Keratinocyte (primary cell): ENCODE data around the gene STK16. TPM values are rescaled to one million over a fixed set of nuclear protein-coding genes. Genes with fewer than 3 reads are reported as not detected.

Experiments
- DNase-seq: peaks from one replicate; pipeline ENCODE4 v3.0.0-alpha.2; 2011; ENCODE audit warnings: low read depth, missing footprints, low spot score
- FAIRE-seq: peaks from 2 replicates; lab custom pipeline; 2011; peaks lifted over from hg19 to GRCh38; lab: Jason Lieb, UNC
- H2AFZ ChIP-seq: 2 replicates; pipeline ENCODE4 v1.6.0; 2012; ENCODE audit warnings: low read length, control low read depth, inconsistent platforms; ENCODE audit not compliant: control insufficient read depth
- H3K27ac ChIP-seq: 2 replicates; pipeline ENCODE4 v1.5.1; 2011; ENCODE audit warnings: low read length; ENCODE audit not compliant: control insufficient read depth, insufficient read depth
- H3K27me3 ChIP-seq: 3 replicates; pipeline ENCODE4 v1.6.0; 2011; ENCODE audit warnings: low read length; ENCODE audit not compliant: control insufficient read depth, insufficient read depth; ENCODE audit errors: extremely low read depth
- H3K36me3 ChIP-seq, 2 experiments: 2 replicates in 1 of 2; 3 replicates in 1 of 2; pipeline ENCODE4 v1.5.1; 2011; ENCODE audit warnings: low read length in 2 of 2, mild to moderate bottlenecking in 1 of 2; ENCODE audit not compliant: control insufficient read depth in 2 of 2, insufficient read depth in 2 of 2; ENCODE audit errors: extremely low read depth in 1 of 2
- H3K4me1 ChIP-seq: 3 replicates; pipeline ENCODE4 v1.5.1; 2011; ENCODE audit warnings: low read length; ENCODE audit not compliant: control insufficient read depth, insufficient read depth; ENCODE audit errors: extremely low read depth
- H3K4me2 ChIP-seq: 3 replicates; pipeline ENCODE4 v1.6.0; 2011; ENCODE audit warnings: low read depth, low read length; ENCODE audit not compliant: control insufficient read depth, insufficient read depth; ENCODE audit errors: extremely low read depth
- H3K4me3 ChIP-seq, 3 experiments: fragments of 200-600 bp in 1 of 3; sonication (generic) in 1 of 3; 2 replicates in 2 of 3; 3 replicates in 1 of 3; pipeline ENCODE4 v1.5.1; 2011 to 2016; ENCODE audit warnings: low read length in 3 of 3, mild to moderate bottlenecking in 3 of 3, control low read depth in 2 of 3, inconsistent platforms in 1 of 3, low read depth in 1 of 3, mixed read lengths in 1 of 3, mixed run types in 1 of 3, moderate library complexity in 1 of 3; ENCODE audit not compliant: control insufficient read depth in 2 of 3, insufficient read depth in 2 of 3; ENCODE audit errors: extremely low read depth in 1 of 3
- H3K79me2 ChIP-seq: 2 replicates; pipeline ENCODE4 v1.6.0; 2012; ENCODE audit warnings: low read length; ENCODE audit not compliant: control insufficient read depth, insufficient read depth
- H3K9ac ChIP-seq: 3 replicates; pipeline ENCODE4 v1.6.0; 2011; ENCODE audit warnings: low read length; ENCODE audit not compliant: control insufficient read depth, insufficient read depth; ENCODE audit errors: extremely low read depth
- H3K9me1 ChIP-seq: 3 replicates; pipeline ENCODE4 v1.6.0; 2011; ENCODE audit warnings: low read length; ENCODE audit not compliant: control insufficient read depth, insufficient read depth; ENCODE audit errors: extremely low read depth
- H3K9me3 ChIP-seq: 2 replicates; pipeline ENCODE4 v1.5.1; 2012; ENCODE audit warnings: low read depth, low read length; ENCODE audit not compliant: control insufficient read depth
- H4K20me1 ChIP-seq: 3 replicates; pipeline ENCODE4 v1.6.0; 2011; ENCODE audit warnings: low read length; ENCODE audit not compliant: control insufficient read depth, insufficient read depth; ENCODE audit errors: extremely low read depth
- EZH2 ChIP-seq: IDR thresholded peaks from one replicate; pipeline ENCODE4 v1.6.1; 2012; ENCODE audit warnings: inconsistent platforms, mild to moderate bottlenecking, low read length, moderate library complexity
- dilution Hi-C: fragments of 300-500 bp; cut with MboI; formaldehyde crosslinking; loops from one replicate; pipeline ENCODE4 v1.7.0; 2020; ENCODE audit warnings: low sequenced_read_pairs; ENCODE audit not compliant: extremely low pct_ligation_motif_present
- polyA plus RNA-seq, 5 experiments: library from polyadenylated mRNA; depleted of rRNA in 3 of 5; stranded (reverse) in 3 of 5; stranded (forward) in 1 of 5; unstranded in 1 of 5; fragments of >200 nt; gene quantifications; 1 replicate in 1 of 5; 2 replicates in 3 of 5; 3 replicates in 1 of 5; pipeline versions ENCODE4 v1.2.1 to v1.2.3, GENCODE V29; 2011 to 2012; ENCODE audit warnings: missing spikeins in 2 of 5, low read depth in 1 of 5, low replicate concordance in 1 of 5
- TF ChIP-seq, protein P1 (sequence below), 3 experiments: IDR thresholded peaks in 1 of 3; conservative IDR thresholded peaks in 1 of 3; optimal IDR thresholded peaks in 1 of 3; 2 replicates in 2 of 3; 3 replicates in 1 of 3; pipeline versions ENCODE3 to v1.5.1; 2011; ENCODE audit warnings: low read length in 3 of 3, mild to moderate bottlenecking in 3 of 3, moderate library complexity in 2 of 3, control low read depth in 1 of 3, inconsistent platforms in 1 of 3; ENCODE audit not compliant: insufficient read depth in 2 of 3; ENCODE audit errors: extremely low read depth in 1 of 3

The STK16 gene
- polyA plus RNA-seq, 1 donor (not counting 4 experiments of a cell fraction or from before 2014, with no cell fraction given) = 35.8 TPM

DNA sequence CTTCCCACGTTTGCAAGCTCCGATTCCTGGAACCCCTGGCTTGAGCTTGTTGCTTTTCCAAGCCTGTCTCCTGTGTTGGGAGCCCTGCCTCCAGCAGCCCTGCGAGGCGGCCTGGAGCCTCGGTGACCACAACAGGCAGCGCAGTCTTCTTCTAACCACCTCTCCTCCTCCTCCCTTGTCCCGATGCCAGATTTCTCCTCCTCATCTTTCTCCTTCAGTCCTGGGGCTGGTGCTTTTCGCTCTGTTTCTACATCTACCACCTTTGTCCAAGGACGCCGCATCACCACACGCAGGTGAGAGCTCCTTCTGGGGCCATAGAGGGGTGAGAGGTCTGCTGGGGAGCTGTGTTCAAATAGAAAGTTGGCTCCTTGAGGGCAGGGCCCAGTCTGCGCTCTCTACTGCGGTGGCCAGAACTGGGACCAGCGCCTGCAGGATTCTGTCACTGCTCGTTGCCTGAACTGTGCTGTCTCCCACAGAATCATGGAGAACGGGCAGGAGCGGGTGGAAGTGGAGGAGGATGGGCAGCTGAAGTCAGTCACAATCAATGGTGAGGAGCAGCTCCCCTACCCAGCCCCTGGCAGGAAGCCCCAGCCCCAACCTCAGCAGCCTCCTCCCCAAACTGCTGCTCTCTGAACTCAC, 37.8 kb downstream of the STK16 start:
- H3K27ac ChIP-seq = no peak overlapping the region
- no peak overlapping the region for H3K9ac ChIP-seq
- H3K27me3 ChIP-seq = no peaks in the 10 kb centered on the region
- dilution Hi-C loops = no loop called here
- no peak overlapping the region for H3K4me2 ChIP-seq
- H3K36me3 ChIP-seq = peaks cover 23 to 27% of the 10 kb centered on the region in 2 experiments
- no peak for TF ChIP-seq EZH2
- TF ChIP-seq, protein P1, sequence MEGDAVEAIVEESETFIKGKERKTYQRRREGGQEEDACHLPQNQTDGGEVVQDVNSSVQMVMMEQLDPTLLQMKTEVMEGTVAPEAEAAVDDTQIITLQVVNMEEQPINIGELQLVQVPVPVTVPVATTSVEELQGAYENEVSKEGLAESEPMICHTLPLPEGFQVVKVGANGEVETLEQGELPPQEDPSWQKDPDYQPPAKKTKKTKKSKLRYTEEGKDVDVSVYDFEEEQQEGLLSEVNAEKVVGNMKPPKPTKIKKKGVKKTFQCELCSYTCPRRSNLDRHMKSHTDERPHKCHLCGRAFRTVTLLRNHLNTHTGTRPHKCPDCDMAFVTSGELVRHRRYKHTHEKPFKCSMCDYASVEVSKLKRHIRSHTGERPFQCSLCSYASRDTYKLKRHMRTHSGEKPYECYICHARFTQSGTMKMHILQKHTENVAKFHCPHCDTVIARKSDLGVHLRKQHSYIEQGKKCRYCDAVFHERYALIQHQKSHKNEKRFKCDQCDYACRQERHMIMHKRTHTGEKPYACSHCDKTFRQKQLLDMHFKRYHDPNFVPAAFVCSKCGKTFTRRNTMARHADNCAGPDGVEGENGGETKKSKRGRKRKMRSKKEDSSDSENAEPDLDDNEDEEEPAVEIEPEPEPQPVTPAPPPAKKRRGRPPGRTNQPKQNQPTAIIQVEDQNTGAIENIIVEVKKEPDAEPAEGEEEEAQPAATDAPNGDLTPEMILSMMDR (optimal IDR thresholded peaks at IDR 0.05 in 1 of 3, IDR thresholded peaks at IDR 0.05 in 1 of 3, conservative IDR thresholded peaks at IDR 0.05 in 1 of 3; ENCODE audit: extremely low read depth in 1 of 3, insufficient read depth in 2 of 3, low read length in 3 of 3) = no peak
- peaks cover 7% of the 10 kb centered on the region for H3K79me2 ChIP-seq
- no peak for FAIRE-seq
- no peaks in the 10 kb centered on the region for H3K9me3 ChIP-seq
- no peaks in the 10 kb centered on the region for H4K20me1 ChIP-seq
- no peak overlapping the region for H3K4me3 ChIP-seq
- no peak for DNase-seq
- H3K4me1 ChIP-seq = peaks cover 43% of the 10 kb centered on the region
- no peaks in the 10 kb centered on the region for H3K9me1 ChIP-seq
- no peak overlapping the region for H2AFZ ChIP-seq

DNA sequence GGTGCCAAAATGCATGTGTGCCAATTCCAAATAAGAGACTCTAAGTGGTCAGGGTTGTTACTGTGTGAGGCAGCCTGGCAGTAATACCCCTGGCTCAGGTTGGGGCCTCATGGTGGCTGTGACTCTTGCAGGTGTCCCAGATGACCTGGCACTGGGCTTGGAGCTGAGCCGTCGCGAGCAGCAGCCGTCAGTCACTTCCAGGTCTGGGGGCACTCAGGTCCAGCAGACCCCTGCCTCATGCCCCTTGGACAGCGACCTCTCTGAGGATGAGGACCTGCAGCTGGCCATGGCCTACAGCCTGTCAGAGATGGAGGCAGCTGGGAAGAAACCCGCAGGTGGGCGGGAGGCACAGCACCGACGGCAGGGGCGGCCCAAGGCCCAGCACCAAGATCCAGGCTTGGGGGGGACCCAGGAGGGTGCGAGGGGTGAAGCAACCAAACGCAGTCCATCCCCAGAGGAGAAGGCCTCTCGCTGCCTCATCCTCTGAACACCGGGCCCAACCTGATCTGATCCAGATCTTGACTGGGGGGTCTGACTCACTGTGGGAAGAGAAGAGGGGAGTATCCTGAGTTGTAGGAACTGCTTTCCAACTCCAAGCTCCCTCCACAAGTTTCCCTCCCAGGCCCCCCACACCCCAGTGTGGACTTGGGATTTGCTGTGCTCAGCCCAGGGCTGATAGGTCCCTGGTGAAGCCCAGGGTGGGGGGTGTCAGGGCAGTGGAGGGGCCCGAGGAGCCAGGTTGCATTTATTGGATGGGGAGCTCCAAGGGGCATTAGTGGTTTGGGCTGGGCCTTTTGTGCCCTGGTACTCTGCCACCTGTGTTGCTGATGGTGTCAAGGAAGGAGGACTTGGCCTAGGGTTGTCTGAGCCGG, 39.5 kb downstream of the STK16 start:
- peaks cover 6% of the 10 kb centered on the region for H3K79me2 ChIP-seq
- peak overlapping the region; percentile 76 for H3K4me2 ChIP-seq
- H4K20me1 ChIP-seq = no peaks in the 10 kb centered on the region
- H3K9me3 ChIP-seq = no peaks in the 10 kb centered on the region
- DNase-seq (no peak), FAIRE-seq (no peak)
- dilution Hi-C loops = no loop called here
- H3K36me3 ChIP-seq = peaks cover 23 to 27% of the 10 kb centered on the region in 2 experiments
- no peak for TF ChIP-seq EZH2
- TF ChIP-seq, protein P1 (optimal IDR thresholded peaks at IDR 0.05 in 1 of 3, IDR thresholded peaks at IDR 0.05 in 1 of 3, conservative IDR thresholded peaks at IDR 0.05 in 1 of 3; ENCODE audit: extremely low read depth in 1 of 3, insufficient read depth in 2 of 3, low read length in 3 of 3) = no peak
- H3K4me3 ChIP-seq = peak overlapping the region in 1 of 3 experiments; percentile 52
- H3K9ac ChIP-seq = no peak overlapping the region
- peaks cover 40% of the 10 kb centered on the region for H3K4me1 ChIP-seq
- no peak overlapping the region for H2AFZ ChIP-seq
- H3K27ac ChIP-seq = peak overlapping the region; percentile 65
- no peaks in the 10 kb centered on the region for H3K27me3 ChIP-seq
- H3K9me1 ChIP-seq = no peaks in the 10 kb centered on the region
